Measurements from ENCODE around the gene CGB8.
A peak's percentile ranks its signal among the peaks of the same experiment; 100 is the strongest.
"Not testable (repeated sequence)": the region's sequence is repeated elsewhere in the genome, so short reads cannot be mapped to it uniquely, and the experiment has no call there.

Gene CGB8

DNA sequence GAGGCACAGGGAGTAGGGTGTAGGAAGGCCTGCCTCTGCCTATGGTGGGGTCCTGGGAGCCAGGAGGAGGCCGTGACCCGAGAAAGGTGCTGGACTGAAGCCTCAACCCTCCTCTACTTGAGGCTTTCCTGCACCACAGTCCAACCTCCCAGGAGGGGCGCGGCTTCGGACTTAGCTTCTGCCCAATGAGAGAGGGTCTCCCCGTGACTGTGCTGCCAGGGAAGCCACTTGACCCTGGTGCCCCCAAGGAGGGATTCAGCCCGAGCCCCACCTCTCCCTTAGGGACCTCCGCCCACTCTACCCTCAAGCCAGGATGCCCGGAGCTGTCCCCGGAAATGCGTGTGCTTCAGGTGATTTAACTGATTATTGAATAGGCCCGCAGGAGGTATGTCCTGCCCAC lies at the start of gene CGB8:
Gene CGB8, minus strand, starts transcription at position 101 of the 400 bp plus-strand sequence. CDS start 372 bp downstream, outside the sequence.
- DNase-seq (ENCODE audit: low read depth in 1 of 2, low spot score in 1 of 2), result not testable (repeated sequence)

DNA sequence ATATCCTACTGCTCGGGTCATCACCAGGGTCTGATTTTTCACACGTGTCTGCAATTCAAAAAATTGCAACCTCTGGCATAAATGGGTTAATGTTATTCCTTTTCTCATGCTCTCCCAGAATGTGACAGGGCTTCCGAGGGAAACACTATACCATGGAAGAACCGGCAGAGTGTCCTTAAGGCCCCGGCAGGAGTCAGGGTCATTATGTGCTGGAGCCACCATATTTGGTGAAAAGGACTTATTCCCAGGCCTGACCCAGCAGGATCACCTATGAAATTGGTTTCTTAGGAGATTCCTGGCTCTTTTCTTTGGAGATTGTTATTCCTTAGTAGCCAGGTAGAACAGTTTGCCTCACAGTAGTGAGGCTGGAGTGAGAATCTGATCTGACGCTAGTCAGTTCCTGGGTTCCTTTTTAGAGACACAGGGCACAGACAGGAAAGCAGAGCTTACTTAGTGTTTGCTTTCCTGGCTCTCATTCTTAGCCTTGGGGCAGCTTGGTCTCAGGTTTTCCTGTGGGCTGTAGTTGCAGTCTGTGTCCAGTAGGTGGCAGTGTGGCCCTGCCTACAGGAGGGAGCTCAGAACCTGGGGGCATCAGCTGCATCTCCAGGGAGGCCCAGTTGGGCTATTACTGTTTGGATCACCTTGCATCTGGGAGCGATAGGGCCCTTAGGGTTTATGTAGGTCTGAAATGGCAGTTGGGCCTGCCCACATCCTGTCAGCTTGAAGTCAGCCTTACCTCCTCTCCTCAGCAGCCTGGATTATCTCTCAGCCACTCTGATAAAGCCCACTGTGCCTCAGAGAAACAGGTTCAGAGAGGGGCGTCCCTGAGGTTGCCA lies 48.8 kb upstream of the CGB8 start:
- peak; percentile 41 to 57 for DNase-seq (ENCODE audit: low read depth in 1 of 2, low spot score in 1 of 2)

DNA sequence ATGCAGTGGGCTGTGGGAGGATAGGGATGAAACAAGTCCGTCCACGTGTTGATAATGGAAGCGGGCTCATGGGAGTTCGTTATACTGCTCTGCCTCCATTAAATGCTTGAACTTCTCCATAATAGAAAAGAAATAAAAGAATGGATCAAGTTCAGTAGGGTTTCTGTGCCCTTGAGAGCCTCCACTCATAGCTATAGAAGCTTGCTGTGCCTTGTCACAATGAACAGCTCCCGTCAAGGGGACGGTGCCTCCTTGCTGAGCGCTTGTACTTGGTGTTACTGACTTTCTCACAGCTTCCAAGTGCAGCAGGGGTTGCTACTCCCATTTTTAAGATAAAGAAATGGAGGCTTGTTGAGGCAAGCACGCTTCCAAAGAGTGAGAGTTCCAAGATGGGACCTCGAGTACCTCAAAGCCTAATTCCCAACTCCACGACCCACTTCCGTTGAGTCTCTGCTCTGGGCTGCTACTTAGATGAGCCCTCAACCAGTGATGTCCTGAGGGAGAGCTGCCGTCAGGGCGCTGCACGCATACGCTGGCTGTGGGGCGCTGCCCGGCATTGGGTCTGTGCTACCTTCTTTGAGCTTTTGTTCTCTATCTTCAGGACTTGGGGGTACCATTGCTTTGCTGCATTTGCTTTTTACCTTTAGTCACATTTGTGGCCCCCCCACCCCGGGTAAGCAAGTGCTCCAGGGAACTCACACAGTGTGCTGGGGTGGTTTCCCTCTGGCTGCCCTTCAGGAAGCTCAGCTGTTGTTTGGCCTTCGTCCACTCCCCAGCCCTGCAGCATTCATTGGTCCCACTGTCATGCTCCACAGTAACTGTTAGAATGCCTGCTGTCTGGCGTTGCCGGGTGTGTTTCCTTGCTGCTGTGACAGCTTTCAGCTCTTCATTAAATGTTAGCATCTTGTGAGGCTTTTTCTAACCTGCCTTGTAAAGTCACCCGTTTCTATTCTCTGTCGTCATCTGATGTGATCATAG lies 45.9 kb upstream of the CGB8 start:
- DNase-seq (ENCODE audit: low read depth in 1 of 2, low spot score in 1 of 2), result no peak

GRCh38 chr19:49092686-49093085 lies 43.8 kb upstream of the CGB8 start:
- DNase-seq (ENCODE audit: low read depth in 1 of 2, low spot score in 1 of 2), result no peak

DNA sequence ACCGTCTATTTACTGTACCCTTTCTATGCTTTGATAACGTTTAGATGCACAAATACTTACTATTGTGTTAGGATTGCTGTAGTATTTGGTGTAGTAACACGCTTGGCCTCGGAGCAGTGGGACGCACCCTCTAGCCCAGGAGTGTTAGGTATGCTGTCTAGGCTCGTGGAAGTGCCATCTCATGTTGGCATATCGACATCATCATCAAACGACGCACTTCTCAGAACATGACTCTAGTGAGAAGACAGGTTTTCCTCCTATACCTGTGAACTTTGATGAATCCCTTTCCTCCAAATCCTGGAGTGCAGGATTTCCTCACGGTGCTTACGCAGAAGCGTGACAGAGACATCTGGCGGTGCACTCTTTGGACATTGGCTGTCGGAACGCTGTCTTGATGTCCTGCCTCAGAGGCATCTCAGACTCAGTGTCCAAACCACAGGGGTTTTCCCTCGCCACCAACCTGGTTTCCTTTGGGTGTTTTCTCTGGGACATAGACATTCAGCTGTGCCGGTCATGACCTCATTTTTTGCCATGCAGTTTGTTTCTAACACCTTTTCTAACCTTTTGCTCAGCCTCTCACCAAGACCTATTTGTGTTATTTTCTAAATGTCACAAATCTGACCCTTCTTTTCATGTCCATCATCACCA lies 42.6 kb upstream of the CGB8 start:
- no peak for DNase-seq (ENCODE audit: low read depth in 1 of 2, low spot score in 1 of 2)

DNA sequence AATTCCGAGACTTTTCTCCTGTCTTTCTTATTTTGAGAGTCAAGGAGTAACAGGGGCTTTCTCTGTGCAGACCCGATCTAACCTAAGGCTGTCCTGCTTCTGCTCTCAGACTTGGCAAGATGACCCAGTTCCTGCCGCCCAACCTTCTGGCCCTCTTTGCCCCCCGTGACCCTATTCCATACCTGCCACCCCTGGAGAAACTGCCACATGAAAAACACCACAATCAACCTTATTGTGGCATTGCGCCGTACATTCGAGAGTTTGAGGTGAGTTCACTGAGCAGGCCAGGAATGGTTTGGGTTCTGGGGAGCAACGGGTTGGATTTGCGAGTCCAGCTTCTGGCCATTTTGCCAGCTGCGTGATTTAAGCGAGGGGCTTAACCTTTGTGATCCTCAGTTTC lies 37.4 kb upstream of the CGB8 start:
- no peak for DNase-seq (ENCODE audit: low read depth in 1 of 2, low spot score in 1 of 2)

DNA sequence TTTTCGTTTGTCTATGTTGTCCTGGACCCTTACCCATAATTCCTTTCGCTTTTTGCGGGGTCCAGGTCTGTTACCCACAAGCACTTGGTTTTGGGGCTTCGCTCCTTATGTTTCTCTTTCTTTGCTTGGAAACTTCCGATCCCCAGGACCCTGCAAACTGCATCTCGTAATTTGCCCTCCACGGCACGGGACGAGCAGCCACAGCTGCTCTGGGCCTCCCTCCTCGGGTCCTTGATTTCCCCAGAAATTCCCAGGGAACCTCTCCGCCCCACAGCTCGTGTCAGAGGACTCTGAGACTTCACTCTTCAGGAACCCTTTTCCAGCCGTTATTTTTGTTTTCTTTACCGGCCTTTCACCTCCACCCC lies 36.9 kb upstream of the CGB8 start:
- no peak for DNase-seq (ENCODE audit: low read depth in 1 of 2, low spot score in 1 of 2)

DNA sequence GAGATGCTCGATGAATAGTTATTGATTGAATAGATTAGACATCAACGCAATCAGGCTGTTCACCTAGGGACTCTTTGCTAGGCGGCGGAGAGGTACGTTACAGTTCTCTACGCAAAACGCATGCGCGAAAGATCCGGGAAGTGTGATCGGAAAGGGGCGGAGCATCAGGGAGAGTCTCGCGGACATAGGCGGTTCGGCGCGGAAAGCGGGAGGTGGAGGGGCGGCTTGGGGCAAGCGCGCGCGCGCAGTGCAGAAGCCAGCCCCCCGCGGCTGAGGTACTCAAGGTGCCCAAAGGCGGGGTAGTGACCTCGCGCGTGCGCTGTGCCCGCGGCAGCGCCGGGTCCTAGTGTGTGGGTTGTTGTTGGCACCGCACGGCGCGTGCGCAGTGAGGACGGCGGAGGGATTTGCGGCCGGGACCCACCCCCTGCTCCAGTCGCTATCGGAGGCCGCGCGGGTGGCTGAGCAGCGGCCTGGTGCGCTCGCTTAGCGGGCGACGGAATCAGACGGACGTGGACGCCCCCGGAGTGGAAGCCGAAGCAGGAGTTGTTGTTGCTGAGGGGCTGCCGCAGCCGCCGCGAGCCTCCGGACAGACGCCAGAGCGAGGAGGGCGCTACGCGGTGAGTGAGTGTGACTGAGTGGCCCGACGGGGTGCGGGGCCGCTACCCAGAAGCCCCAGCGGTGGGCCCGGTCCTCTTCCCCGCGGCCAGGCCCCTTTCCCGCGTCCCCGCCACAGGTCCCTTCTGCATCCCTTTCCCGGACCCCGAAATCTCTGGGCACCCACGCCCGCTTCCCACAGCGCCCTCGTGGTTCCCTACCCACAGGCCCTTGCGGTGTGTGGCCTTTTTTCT lies 36.3 kb upstream of the CGB8 start, which contains the start of gene SNRNP70:
Gene SNRNP70, plus strand, starts transcription at position 432 of the 848 bp plus-strand sequence. CDS start 964 bp downstream, outside the sequence.
- DNase-seq (ENCODE audit: low read depth in 1 of 2, low spot score in 1 of 2), result peak; percentile 96 to 99

DNA sequence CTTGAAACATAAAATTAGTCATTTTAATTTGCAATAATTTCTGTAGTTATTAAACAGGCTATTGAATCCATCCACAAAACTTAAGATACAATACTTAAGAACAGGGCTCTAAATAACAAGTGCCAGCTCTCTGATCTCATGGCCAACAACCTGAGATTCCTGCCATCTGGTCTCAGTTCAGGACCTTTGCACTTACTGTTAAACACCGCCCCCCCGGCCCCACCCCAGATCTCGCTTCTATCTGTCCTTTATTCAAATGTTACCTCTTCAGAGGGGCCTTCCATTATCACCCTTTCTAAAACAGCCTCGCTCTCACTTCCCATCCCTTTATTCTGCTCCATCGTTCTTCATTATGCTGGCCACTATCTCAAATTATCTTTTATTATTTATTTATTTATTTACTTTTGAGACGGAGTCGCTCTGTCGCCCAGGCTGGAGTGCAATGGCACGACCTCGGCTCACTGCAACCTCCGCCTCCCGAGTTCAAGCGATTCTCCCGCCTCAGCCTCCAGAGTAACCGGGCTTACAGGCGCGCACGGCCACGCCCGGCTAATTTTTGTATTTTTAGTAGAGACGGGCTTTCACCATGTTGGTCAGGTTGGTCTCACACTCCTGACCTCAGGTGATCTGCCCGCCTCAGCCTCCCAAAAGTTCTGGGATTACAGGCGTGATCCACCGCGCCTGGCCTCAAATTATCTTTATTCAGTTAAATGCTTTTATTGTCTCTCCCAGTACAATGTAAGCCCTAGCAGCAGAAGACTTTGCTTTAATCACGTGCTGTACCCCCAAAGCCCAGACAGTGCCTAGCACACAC lies 35.5 kb upstream of the CGB8 start:
- DNase-seq (ENCODE audit: low read depth in 1 of 2, low spot score in 1 of 2), result no peak

- no peak for DNase-seq (ENCODE audit: low read depth in 1 of 2, low spot score in 1 of 2)
Measured at GRCh38 chr19:49081273-49081672, 32.4 kb upstream of the CGB8 start.

GRCh38 chr19:49080392-49080791 lies 31.5 kb upstream of the CGB8 start:
- DNase-seq (ENCODE audit: low read depth in 1 of 2, low spot score in 1 of 2), result no peak

DNA sequence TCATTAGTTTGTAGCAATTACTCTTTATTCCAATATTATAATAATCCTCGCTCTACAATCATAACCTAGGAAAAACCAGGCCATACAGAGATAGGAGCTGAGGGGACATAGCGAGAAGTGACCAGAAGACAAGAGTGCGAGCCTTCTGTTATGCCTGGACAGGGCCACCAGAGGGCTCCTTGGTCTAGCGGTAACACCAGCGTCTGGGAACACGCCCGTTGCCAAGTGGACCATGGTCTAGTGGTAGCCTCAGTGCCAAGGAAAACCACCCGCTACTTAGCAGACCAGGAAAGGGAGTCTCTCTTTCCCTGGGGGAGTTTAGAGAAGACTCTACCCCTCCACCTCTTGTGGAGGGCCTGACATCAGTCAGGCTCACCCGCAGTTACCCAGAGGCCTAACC lies 26.0 kb upstream of the CGB8 start:
- not testable (repeated sequence) for DNase-seq (ENCODE audit: low read depth in 1 of 2, low spot score in 1 of 2)

- no peak for DNase-seq (ENCODE audit: low read depth in 1 of 2, low spot score in 1 of 2)
Measured at GRCh38 chr19:49073514-49074378, 24.8 kb upstream of the CGB8 start.

GRCh38 chr19:49071860-49072547 lies 23.1 kb upstream of the CGB8 start:
- DNase-seq (ENCODE audit: low read depth in 1 of 2, low spot score in 1 of 2), result no peak

- DNase-seq (ENCODE audit: low read depth in 1 of 2, low spot score in 1 of 2), result no peak
Measured at GRCh38 chr19:49070416-49070815, 21.5 kb upstream of the CGB8 start.

- DNase-seq (ENCODE audit: low read depth in 1 of 2, low spot score in 1 of 2), result no peak
Measured at GRCh38 chr19:49069026-49069425, 20.1 kb upstream of the CGB8 start.

DNA sequence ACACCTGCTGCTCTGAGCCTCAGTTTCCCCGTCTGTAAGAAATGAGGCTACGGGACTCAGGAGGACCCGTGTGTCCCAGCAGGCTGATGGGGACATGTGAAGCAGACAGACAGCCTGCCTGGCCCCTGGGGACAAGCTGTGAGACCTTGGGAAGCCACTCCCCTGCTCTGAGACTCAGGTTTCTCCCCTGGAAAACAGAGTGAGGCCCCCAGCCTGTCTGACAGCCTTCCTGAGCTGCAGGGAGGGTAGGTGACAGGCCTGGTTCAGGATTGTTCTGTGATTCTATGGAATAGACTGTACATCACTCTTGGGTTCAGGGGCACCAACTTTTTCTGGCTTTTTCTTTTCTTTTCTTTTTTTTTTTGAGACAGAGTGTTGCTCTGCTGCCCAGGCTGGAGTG lies 18.6 kb upstream of the CGB8 start:
- DNase-seq (ENCODE audit: low read depth in 1 of 2, low spot score in 1 of 2), result no peak

DNA sequence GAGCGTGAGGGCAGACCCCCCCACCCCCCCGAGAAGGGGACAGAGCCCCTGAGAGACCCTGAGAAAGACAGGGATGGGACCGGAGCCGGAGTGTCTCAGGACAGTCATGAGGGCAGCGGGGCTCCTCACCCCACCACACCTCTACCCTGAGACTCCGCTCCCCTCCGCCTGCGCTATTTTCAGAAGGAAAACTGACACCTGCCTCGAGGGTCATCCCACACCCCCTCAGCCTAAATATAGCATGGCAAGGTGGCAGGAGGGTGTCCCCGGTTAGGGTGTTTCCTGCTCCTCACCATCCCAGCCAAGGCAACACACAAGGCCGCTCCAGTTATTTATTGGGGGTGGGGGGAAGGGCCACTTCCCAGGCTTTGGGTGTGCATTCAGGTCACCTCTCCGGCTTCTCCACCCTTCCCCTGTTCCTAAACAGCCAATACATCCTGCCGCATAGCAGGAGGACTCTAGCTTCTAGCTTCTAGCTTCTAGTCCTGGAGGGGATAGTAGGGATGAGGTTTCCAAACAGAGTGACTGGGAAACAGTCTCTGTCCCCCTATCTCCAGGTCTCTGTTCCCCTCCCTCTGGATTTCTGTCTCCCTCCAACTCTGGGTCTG lies 17.1 kb upstream of the CGB8 start:
- DNase-seq (ENCODE audit: low read depth in 1 of 2, low spot score in 1 of 2), result no peak

Measured in activated T-helper 1 cell treated with anti-CD3 and anti-CD28 coated beads, Interleukin-2, amount 50 U/mL, for 16 hours (primary cell).